Measurements from ENCODE around the gene PRPF6.

The PRPF6 gene

DNA sequence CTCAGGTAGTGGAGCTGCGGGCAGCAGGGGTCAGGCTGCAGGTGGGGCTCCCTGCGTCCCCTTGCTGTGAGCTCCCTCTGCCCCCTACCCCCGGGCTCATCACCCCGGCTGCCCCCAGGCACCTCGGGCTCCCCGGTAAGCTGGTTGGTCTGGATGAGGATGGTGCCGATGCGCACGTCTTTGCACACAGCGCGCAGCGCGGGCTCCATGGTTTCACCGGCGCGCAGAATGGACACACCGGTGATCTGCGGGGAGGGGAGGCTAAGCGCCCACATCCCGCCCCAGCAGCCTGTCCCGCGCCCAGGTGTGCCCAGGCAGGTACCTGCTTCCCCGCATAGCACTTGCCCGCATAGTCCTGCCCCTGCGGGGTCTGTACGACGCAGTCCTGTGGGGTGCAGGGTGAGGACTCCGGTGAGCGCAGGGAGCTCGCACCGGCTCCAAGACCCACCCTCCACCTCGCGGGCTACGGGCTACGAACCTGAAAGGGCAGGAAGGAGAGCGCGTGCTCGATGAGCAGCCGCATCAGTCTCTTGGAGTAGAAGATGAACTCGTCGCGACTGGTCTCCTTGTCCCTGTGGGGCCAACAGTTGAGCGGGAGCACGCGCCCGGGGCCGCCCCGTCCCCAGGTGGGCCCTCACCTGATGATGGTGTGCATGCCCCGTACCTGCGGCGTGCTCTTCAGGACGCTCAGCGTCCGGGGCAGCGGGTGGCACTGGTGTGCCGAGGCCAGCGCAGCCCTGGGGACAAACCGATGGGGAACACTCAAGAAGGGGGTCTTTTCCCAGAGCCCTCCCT lies 40.3 kb upstream of the PRPF6 start:
- H3K4me3 ChIP-seq (ENCODE audit: extremely low read depth, insufficient read depth, low read length, poor library complexity, severe bottlenecking): no peak overlapping the region
- H3K36me3 ChIP-seq (ENCODE audit: control insufficient read depth, insufficient read depth, low read length): peaks cover 74% of the 10 kb centered on the region
- 96% methylated on average over 47 to 57 of the region's 58 CpGs for WGBS, 2 experiments (ENCODE audit: insufficient coverage in 2 of 2)
- no peak overlapping the region for H3K27ac ChIP-seq (ENCODE audit: low read depth, low read length, severe bottlenecking)
- H3K4me1 ChIP-seq (ENCODE audit: control insufficient read depth, insufficient read depth, low read length, poor library complexity, severe bottlenecking): peaks cover 4% of the 10 kb centered on the region
- H3K9me3 ChIP-seq (ENCODE audit: control insufficient read depth, low read length): no peaks in the 10 kb centered on the region

DNA sequence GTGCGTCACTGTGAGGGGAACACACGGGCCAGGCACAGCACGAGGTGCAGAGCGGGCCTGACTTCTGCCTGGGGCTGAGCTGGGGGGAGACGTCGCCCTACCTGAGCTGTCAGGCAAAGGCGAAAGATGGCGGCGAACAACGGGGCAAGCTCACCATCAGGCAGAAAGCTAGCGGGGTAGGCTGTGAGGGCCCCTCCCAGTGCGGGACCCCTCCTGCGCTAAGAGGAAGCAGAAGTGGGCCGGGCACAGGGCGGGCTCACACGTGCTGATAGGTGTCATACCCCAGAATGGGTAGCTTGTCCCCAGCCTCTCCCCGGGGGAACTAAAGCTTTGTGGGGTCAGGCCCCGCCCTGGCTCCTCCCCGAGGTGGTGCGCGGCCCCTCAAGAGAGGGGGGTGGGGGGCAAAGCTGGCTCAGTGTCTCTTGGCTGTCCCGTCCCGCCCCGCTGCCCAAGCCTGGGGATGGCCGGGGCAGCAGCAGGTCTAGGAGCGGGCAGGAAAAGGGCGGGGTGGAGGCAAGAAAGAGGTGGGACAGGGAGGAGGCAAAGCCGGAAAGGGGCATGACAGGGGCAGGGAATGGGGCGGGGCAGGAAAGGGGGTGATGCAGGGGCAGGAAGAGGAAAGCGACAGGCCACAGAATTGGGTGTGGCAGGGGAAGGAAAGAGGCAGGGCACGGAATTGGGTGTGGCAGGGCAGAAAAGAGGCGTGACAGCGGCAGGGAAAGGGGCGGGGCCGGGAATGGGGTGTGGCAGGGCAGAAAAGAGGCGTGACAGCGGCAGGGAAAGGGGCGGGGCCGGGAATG lies 39.5 kb upstream of the PRPF6 start:
- H3K36me3 ChIP-seq (ENCODE audit: control insufficient read depth, insufficient read depth, low read length): peaks cover 74% of the 10 kb centered on the region
- no peaks in the 10 kb centered on the region for H3K9me3 ChIP-seq (ENCODE audit: control insufficient read depth, low read length)
- H3K4me1 ChIP-seq (ENCODE audit: control insufficient read depth, insufficient read depth, low read length, poor library complexity, severe bottlenecking): peaks cover 4% of the 10 kb centered on the region
- no peak overlapping the region for H3K27ac ChIP-seq (ENCODE audit: low read depth, low read length, severe bottlenecking)
- H3K4me3 ChIP-seq (ENCODE audit: extremely low read depth, insufficient read depth, low read length, poor library complexity, severe bottlenecking): no peak overlapping the region
- WGBS, 2 experiments (ENCODE audit: insufficient coverage in 2 of 2): 95 to 98% methylated on average over 26 to 29 of the region's 39 CpGs

DNA sequence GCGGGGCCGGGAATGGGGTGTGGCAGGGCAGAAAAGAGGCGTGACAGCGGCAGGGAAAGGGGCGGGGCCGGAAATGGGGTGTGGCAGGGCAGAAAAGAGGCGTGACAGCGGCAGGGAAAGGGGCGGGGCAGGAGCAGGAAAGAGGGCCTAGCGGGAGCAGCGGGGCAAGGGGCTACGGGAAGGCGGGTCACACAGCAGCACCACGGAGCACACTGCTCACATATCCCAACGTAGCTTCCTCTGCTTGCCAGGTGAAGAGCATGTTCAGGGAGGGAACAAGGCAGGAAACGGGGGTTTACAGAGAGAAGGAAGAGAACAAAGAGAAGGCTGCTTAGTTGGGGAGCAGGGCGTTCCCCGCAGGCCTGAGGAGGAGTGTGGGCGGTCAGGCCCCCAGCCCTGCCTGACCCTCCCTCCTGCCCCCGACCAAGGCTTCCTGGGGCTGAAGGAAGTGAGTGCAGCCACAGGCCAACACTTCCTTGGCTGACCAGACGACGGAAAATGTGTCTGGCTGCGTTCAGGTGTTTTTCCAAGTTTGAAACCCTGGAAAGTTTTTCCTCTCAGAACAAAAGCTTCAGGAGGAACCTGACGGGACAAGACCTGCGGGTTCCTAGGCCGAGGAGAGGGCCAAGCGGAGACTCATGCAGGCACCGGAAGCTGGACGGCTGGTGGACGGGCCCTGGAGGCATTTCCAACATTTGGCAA lies 38.5 kb upstream of the PRPF6 start:
- H3K27ac ChIP-seq (ENCODE audit: low read depth, low read length, severe bottlenecking): peak overlapping the region; percentile 49
- no peak overlapping the region for H3K4me3 ChIP-seq (ENCODE audit: extremely low read depth, insufficient read depth, low read length, poor library complexity, severe bottlenecking)
- WGBS, 2 experiments (ENCODE audit: insufficient coverage in 2 of 2): 73% methylated on average over 22 of the region's 30 CpGs
- H3K36me3 ChIP-seq (ENCODE audit: control insufficient read depth, insufficient read depth, low read length): peaks cover 74% of the 10 kb centered on the region
- H3K4me1 ChIP-seq (ENCODE audit: control insufficient read depth, insufficient read depth, low read length, poor library complexity, severe bottlenecking): peaks cover 4% of the 10 kb centered on the region
- H3K9me3 ChIP-seq (ENCODE audit: control insufficient read depth, low read length): no peaks in the 10 kb centered on the region

DNA sequence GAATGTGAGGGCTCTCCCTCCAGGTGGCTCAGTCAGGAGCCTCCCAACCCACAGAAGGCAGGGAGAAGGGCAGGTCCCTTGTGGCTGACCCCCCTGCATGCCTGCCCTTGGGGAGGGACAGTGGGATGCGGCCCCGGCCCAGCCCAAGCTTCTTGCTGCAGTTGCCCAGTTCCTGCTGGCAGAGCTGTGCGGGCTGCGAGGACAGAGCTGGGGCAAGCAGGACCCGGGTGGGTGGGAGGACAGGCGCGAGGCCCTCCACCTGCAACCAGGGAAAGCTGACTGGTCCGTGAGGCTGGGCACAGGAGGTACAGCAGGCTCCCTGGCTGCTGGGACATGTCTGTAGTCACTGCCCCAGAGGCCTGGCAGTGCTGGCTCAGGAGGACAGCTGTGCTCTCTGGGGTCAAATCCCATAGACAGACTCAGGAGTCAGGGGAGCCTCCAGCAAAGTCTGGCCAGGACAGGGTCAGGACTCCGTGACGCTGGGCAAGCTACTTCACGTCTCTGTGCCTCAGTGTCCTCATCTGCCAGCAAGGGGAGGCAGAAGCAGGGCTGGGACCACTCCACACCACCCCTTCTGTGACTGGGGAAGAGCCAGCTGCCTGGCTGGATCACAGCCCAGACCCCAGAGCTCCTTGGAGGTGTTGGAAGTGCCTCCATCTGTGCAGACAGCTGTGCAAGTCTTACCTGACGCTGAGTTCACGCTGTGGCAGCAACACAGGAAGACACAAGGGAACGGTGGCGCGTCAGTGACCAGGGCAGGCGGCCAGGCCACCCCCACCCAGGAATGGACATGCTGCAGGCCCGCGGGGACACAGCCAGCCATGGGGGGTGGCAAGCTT lies 37.7 kb upstream of the PRPF6 start:
- no peak overlapping the region for H3K4me3 ChIP-seq (ENCODE audit: extremely low read depth, insufficient read depth, low read length, poor library complexity, severe bottlenecking)
- H3K9me3 ChIP-seq (ENCODE audit: control insufficient read depth, low read length): no peaks in the 10 kb centered on the region
- peaks cover 73% of the 10 kb centered on the region for H3K36me3 ChIP-seq (ENCODE audit: control insufficient read depth, insufficient read depth, low read length)
- WGBS, 2 experiments (ENCODE audit: insufficient coverage in 2 of 2): 95 to 97% methylated on average over 16 to 17 of the region's 19 CpGs
- H3K27ac ChIP-seq (ENCODE audit: low read depth, low read length, severe bottlenecking): no peak overlapping the region
- H3K4me1 ChIP-seq (ENCODE audit: control insufficient read depth, insufficient read depth, low read length, poor library complexity, severe bottlenecking): peaks cover 4% of the 10 kb centered on the region

DNA sequence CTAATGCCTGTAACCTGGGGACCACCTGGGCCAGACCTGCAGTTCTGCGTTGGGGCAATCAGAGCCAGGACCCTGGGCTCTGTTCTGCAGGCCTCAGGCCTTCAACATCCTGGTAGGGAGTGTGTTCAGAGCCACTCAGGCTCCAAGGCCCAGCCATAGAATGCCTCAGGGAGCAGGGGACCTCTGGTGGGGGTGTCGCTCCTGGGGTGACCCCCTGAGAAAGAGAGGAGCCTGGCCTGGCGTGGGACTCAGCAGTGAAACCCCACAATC lies 37.2 kb upstream of the PRPF6 start:
- H3K4me1 ChIP-seq (ENCODE audit: control insufficient read depth, insufficient read depth, low read length, poor library complexity, severe bottlenecking): peaks cover 5% of the 10 kb centered on the region
- 94 to 100% methylated on average over 2 to 3 of the region's 3 CpGs for WGBS, 2 experiments (ENCODE audit: insufficient coverage in 2 of 2)
- no peaks in the 10 kb centered on the region for H3K9me3 ChIP-seq (ENCODE audit: control insufficient read depth, low read length)
- H3K36me3 ChIP-seq (ENCODE audit: control insufficient read depth, insufficient read depth, low read length): peaks cover 68% of the 10 kb centered on the region
- H3K27ac ChIP-seq (ENCODE audit: low read depth, low read length, severe bottlenecking): no peak overlapping the region
- H3K4me3 ChIP-seq (ENCODE audit: extremely low read depth, insufficient read depth, low read length, poor library complexity, severe bottlenecking): no peak overlapping the region

DNA sequence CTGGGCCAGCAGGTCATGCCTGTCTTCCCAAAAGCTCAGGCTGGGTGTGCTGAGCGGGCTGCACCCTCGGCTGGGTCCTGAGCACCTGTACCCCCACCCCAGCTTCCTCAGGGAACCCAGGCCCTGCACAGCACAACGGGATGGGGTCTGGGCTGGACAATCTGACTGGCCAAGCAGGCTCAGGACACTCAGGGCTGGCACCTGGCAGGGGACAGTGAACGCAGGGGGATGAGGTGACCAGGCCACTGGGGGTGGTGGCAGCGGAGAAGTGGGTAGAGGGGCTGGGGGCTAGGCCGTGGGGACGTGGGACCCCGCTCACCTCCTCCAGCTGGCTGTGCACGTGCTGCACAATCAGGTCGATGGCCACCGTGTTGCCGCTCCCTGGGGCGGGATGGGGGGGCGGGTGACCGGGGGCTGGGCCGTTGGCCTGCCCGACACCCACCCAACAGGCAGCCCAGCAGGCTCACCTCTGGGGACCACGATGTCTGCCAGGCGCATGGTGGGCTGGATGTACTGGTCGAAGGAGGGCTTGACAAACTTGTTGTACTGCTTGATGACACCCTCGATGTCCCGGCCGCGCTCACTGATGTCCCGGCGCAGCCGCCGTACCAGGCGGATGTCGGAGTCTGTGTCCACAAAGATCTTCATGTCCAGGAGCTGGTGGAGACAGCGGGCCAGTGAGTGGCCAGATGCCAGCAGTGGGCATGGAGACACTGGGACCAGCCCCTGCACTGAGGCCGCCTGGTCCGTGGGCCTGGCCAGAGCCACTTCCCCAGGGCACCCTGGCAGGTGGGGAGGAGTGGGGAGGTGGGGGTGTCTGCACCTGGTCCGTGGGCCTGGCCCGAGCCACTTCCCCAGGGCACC lies 36.6 kb upstream of the PRPF6 start:
- Histone ChIP-seq H3K27ac (ENCODE audit: low read depth, low read length, severe bottlenecking) (no peak overlapping the region), H3K36me3 (ENCODE audit: control insufficient read depth, insufficient read depth, low read length) (peaks cover 63% of the 10 kb centered on the region), H3K9me3 (ENCODE audit: control insufficient read depth, low read length) (no peaks in the 10 kb centered on the region), H3K4me1 (ENCODE audit: control insufficient read depth, insufficient read depth, low read length, poor library complexity, severe bottlenecking) (peaks cover 11% of the 10 kb centered on the region), H3K4me3 (ENCODE audit: extremely low read depth, insufficient read depth, low read length, poor library complexity, severe bottlenecking) (no peak overlapping the region)
- 97 to 98% methylated on average over 30 to 32 of the region's 35 CpGs for WGBS, 2 experiments (ENCODE audit: insufficient coverage in 2 of 2)

DNA sequence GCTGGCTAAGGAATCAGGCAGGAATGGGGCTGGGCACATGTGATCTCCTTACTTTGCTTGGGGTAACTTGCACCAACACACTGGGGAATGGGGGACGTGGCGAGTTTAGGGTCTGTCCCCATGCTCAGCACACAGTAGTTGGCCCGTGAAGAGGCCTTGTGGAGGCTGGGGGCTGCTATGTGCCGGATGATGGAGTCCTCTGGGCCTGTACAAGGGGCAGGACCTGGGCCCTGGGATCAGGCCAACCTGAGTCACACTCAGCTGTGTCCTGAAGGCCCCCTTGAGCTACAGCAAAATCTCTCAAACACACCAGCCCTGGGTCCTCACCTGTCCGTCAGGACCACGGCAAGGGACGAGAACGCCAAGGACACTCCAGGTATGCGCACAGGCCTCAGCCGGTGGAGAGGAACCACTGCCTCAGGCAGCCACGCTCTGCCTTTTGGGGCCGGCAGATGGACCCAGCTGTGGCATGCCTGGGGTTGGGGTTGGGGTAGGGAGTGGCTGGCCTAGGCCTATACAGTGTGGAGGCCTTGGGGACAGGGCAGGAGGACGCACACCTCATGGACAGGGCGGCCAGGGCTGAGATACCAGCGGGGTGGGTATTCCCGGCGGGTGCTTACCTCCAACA lies 35.8 kb upstream of the PRPF6 start:
- Histone ChIP-seq H3K9me3 (ENCODE audit: control insufficient read depth, low read length) (no peaks in the 10 kb centered on the region), H3K4me1 (ENCODE audit: control insufficient read depth, insufficient read depth, low read length, poor library complexity, severe bottlenecking) (peaks cover 19% of the 10 kb centered on the region), H3K36me3 (ENCODE audit: control insufficient read depth, insufficient read depth, low read length) (peaks cover 58% of the 10 kb centered on the region), H3K27ac (ENCODE audit: low read depth, low read length, severe bottlenecking) (no peak overlapping the region), H3K4me3 (ENCODE audit: extremely low read depth, insufficient read depth, low read length, poor library complexity, severe bottlenecking) (no peak overlapping the region)
- 92 to 93% methylated on average over 12 to 16 of the region's 17 CpGs for WGBS, 2 experiments (ENCODE audit: insufficient coverage in 2 of 2)

DNA sequence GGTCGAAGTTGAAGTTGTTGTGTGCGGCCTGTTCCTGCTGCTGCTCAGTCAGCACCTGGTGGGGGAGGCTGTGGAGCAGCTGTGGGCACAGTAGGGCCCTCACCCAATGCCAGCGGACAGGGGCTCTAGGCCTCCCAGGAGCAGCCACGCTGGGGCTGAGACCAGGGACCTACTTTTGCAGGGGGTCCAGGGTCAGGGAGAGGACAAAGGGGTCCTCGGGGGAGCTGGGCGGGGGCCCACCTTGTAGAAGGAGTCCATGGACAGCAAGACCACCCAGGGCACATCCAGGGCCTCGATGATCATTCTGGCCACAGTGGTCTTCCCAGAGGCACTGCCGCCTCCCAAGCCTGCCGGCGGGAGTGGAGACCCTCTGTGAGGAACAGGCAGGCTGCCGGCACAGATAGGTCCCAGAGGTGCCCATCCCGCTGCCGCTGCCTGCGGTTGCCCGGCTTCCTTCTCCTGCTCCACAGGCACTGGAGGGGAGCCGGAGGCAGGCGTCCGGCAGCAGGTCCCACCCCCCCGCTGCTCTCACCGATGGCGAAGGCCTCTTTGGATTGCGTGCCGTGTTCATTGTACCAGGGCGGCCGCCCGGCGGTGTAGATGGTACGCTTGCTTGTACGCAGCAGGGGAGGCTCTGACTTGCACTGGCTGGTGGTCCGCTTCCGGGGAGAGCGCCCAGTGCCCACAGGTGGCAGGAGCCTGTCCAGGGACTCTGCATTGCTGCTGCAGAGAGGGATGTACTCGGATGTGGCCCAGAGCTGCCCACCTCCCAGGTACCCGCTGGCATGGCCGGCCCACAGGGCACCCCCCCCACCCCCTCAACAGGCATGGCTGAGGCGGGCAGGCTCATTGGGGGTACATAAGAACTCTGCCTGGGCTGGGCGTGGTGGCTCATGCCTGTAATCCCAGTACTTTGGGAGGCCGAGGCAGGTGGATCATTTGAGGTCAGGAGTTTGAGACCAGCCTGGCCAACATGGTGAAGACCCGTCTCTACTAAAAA lies 34.7 kb upstream of the PRPF6 start:
- peaks cover 53% of the 10 kb centered on the region for H3K36me3 ChIP-seq (ENCODE audit: control insufficient read depth, insufficient read depth, low read length)
- H3K9me3 ChIP-seq (ENCODE audit: control insufficient read depth, low read length): no peaks in the 10 kb centered on the region
- no peak overlapping the region for H3K4me3 ChIP-seq (ENCODE audit: extremely low read depth, insufficient read depth, low read length, poor library complexity, severe bottlenecking)
- H3K4me1 ChIP-seq (ENCODE audit: control insufficient read depth, insufficient read depth, low read length, poor library complexity, severe bottlenecking): peaks cover 24% of the 10 kb centered on the region
- H3K27ac ChIP-seq (ENCODE audit: low read depth, low read length, severe bottlenecking): no peak overlapping the region
- 96 to 98% methylated on average over 28 to 32 of the region's 39 CpGs for WGBS, 2 experiments (ENCODE audit: insufficient coverage in 2 of 2)

All from mesodermal cell (in vitro differentiated cells).